Measurements from ENCODE around the gene EYA2.

The EYA2 gene

DNA sequence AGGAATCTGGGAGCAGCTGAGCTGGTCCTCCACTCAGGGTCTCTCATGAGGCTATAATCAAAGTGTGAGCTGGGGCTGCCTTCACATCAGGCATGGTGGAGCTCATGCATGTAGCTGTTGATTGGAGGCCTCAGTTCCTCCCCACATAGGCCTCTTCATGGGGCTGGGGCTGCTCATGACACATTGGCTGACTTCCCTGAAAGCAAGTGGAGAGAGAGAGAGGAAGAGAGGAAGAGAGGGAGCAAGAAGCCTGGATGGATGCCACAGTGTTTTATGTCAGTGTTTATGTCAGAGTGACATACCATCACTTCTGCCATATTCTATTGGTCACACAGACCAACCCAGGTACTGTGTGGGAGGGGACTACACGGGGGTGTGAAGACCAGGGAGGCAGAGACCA, 43.8 kb downstream of the EYA2 start:
- H3K4me3 ChIP-seq (ENCODE audit: low read length in 2 of 2), result no peak overlapping the region
- H3K9ac ChIP-seq (ENCODE audit: low read depth in 1 of 2, low read length in 2 of 2), result no peak overlapping the region
- H3K9me3 ChIP-seq (ENCODE audit: control insufficient read depth in 2 of 2, low read length in 2 of 2), result no peaks in the 10 kb centered on the region
- H3K4me1 ChIP-seq (ENCODE audit: control insufficient read depth in 2 of 2, insufficient read depth in 2 of 2, low read length in 2 of 2), result no peaks in the 10 kb centered on the region
- H3K27ac ChIP-seq (ENCODE audit: low read depth in 2 of 2, low read length in 2 of 2), result no peak overlapping the region
- H3K27me3 ChIP-seq (ENCODE audit: control insufficient read depth in 2 of 2, insufficient read depth in 2 of 2, low read length in 2 of 2), result no peaks in the 10 kb centered on the region
- no peaks in the 10 kb centered on the region for H3K36me3 ChIP-seq (ENCODE audit: control insufficient read depth in 2 of 2, insufficient read depth in 2 of 2, low read length in 2 of 2)

DNA sequence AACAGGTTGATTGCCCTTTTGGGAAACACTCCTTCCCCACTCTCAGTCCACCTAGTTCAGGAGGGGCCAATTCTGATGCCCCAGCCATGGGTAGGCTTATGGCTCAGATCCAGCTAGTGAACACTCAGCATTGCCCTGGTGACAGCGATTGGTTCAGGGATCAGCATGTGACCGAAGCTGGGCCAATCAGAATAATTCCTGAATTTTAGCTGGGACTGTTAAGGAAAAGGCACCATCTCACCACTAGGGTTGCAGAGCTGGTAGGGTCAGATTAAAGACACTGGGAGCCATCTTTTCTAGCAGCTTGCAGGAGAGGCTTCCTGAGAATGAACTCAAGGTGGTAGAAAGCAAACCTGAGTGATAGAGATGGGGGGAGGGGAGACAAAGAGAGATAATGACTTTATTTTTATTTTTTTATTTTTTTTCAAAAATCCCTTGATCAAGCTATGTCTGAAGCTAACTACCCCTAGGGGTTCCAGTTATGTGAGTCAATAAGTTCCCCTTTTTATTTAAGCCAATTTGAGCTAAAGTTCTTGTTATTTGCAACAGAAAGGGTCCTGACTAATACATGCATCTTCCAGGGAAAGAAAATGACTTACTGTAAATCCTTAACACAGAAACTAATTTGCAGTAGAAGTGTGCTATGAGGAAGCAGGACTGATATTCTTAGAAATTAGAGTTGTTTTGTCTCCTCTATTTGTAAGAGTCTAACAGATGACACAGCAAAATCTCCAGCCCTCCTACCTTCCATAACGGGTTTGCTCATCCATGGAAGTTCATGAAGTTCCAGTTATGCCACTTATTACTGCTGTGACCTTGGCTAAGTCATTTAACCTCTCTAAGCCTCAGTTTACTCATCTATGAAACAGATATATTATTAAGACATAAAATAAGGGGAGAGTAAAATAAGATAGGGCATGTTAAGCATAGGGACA, 44.7 kb downstream of the EYA2 start:
- no peaks in the 10 kb centered on the region for H3K9me3 ChIP-seq (ENCODE audit: control insufficient read depth in 2 of 2, low read length in 2 of 2)
- no peaks in the 10 kb centered on the region for H3K27me3 ChIP-seq (ENCODE audit: control insufficient read depth in 2 of 2, insufficient read depth in 2 of 2, low read length in 2 of 2)
- no peak overlapping the region for H3K4me3 ChIP-seq (ENCODE audit: low read length in 2 of 2)
- H3K36me3 ChIP-seq (ENCODE audit: control insufficient read depth in 2 of 2, insufficient read depth in 2 of 2, low read length in 2 of 2), result no peaks in the 10 kb centered on the region
- H3K4me1 ChIP-seq (ENCODE audit: control insufficient read depth in 2 of 2, insufficient read depth in 2 of 2, low read length in 2 of 2), result no peaks in the 10 kb centered on the region
- H3K27ac ChIP-seq (ENCODE audit: low read depth in 2 of 2, low read length in 2 of 2), result no peak overlapping the region
- no peak overlapping the region for H3K9ac ChIP-seq (ENCODE audit: low read depth in 1 of 2, low read length in 2 of 2)

DNA sequence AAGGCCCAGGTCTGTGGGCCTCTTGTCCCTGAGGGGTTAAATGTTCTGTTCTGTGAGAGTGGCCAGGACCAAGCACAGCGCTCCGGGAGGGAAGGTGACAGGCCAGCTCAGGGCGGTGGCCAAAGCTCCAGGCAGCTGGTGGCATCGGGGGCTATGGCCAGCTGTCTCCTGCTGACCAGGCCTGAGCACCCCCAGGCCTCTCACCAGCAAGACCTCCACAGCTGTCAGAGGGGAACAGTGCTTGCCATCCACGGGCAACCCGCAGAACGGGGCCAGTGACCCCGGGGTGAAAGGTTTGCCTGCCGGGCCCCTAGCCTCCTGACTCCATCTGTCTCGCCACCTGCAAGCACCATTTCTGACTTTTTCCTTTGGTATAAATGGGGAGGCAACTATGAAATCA, 46.0 kb downstream of the EYA2 start:
- Histone ChIP-seq H3K36me3 (ENCODE audit: control insufficient read depth in 2 of 2, insufficient read depth in 2 of 2, low read length in 2 of 2) (no peaks in the 10 kb centered on the region), H3K9me3 (ENCODE audit: control insufficient read depth in 2 of 2, low read length in 2 of 2) (no peaks in the 10 kb centered on the region), H3K27ac (ENCODE audit: low read depth in 2 of 2, low read length in 2 of 2) (no peak overlapping the region), H3K4me1 (ENCODE audit: control insufficient read depth in 2 of 2, insufficient read depth in 2 of 2, low read length in 2 of 2) (no peaks in the 10 kb centered on the region), H3K9ac (ENCODE audit: low read depth in 1 of 2, low read length in 2 of 2) (no peak overlapping the region), H3K27me3 (ENCODE audit: control insufficient read depth in 2 of 2, insufficient read depth in 2 of 2, low read length in 2 of 2) (no peaks in the 10 kb centered on the region), H3K4me3 (ENCODE audit: low read length in 2 of 2) (no peak overlapping the region)

DNA sequence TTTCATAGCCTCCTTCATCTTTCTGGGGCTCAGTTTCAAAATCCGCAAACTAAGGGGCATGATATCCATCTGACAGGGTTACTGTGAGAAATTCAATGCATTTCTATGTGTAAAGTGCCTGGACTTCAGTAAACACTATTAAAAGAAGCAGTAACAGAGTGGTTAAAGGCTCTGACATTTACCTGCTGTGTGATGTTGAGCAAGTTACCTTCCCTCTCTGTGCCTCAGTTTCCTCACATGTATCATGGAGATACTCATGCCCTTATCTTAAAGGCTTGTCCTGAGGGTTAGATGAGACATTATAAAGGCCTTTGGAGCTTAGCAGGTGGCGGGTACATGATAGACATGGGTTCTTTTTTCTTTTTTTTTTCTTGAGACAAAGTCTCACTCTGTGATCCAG, 46.8 kb downstream of the EYA2 start:
- Histone ChIP-seq H3K36me3 (ENCODE audit: control insufficient read depth in 2 of 2, insufficient read depth in 2 of 2, low read length in 2 of 2) (no peaks in the 10 kb centered on the region), H3K4me1 (ENCODE audit: control insufficient read depth in 2 of 2, insufficient read depth in 2 of 2, low read length in 2 of 2) (no peaks in the 10 kb centered on the region), H3K9me3 (ENCODE audit: control insufficient read depth in 2 of 2, low read length in 2 of 2) (no peaks in the 10 kb centered on the region), H3K27ac (ENCODE audit: low read depth in 2 of 2, low read length in 2 of 2) (no peak overlapping the region), H3K4me3 (ENCODE audit: low read length in 2 of 2) (no peak overlapping the region), H3K27me3 (ENCODE audit: control insufficient read depth in 2 of 2, insufficient read depth in 2 of 2, low read length in 2 of 2) (no peaks in the 10 kb centered on the region), H3K9ac (ENCODE audit: low read depth in 1 of 2, low read length in 2 of 2) (no peak overlapping the region)

DNA sequence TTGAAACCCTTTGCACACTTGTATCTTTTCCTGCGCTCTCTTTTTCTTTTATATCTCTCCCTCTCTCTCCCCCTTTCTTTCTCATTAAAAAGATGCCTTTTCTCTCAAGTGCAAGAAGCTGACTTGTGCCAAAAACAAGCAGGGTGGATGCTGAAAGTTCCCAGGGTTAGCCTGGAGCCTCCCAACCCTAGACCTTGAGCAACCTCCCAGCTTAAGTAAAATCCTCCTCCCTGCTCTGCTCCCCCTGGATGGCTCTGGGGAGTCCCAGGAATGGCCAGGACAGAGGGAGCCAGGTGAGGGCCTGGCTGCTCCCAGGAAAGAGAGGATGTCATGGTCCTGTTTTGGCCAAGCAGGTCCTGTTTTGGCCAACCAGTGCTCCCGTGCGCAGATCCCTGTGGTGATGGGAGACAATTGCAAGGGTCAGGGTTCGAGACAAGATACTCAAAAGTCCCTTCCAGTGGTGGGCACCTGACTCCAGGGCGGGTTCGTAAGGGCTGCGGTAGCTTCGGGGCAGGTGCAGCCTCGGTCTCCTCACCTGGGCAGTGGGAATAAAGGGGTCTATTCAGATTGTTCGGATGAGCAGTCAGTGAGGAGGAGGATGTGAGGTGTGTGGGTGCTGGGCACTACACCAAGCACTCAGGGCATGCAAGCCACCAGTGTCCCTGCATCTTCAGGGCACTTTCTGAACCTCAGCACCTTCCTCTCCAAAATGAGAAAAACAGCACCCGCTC, 49.4 kb downstream of the EYA2 start:
- H3K9ac ChIP-seq (ENCODE audit: low read depth in 1 of 2, low read length in 2 of 2), result no peak overlapping the region
- no peaks in the 10 kb centered on the region for H3K9me3 ChIP-seq (ENCODE audit: control insufficient read depth in 2 of 2, low read length in 2 of 2)
- no peak overlapping the region for H3K4me3 ChIP-seq (ENCODE audit: low read length in 2 of 2)
- no peak overlapping the region for H3K27ac ChIP-seq (ENCODE audit: low read depth in 2 of 2, low read length in 2 of 2)
- H3K36me3 ChIP-seq (ENCODE audit: control insufficient read depth in 2 of 2, insufficient read depth in 2 of 2, low read length in 2 of 2), result no peaks in the 10 kb centered on the region
- H3K27me3 ChIP-seq (ENCODE audit: control insufficient read depth in 2 of 2, insufficient read depth in 2 of 2, low read length in 2 of 2), result no peaks in the 10 kb centered on the region
- no peaks in the 10 kb centered on the region for H3K4me1 ChIP-seq (ENCODE audit: control insufficient read depth in 2 of 2, insufficient read depth in 2 of 2, low read length in 2 of 2)

DNA sequence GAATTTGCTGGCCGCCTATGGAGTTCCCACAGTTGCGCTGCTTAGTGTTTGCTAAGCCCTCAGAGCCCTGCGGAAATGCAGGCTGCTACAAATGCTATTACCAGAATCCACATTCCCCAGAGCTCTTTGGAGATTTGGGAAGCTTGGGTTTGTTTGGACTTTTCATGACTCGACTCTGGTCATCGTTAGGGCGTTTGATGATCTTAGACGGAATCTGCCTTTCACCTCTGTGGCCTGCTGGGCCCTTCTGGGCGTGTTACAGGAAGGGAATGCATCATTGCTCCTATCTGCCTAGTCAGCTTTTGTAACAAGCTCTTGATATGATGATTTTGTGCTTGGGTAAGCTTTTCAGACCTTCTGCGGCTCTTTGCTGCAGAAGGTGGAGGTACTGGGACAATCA, 50.8 kb downstream of the EYA2 start:
- H3K27ac ChIP-seq (ENCODE audit: low read depth in 2 of 2, low read length in 2 of 2), result no peak overlapping the region

DNA sequence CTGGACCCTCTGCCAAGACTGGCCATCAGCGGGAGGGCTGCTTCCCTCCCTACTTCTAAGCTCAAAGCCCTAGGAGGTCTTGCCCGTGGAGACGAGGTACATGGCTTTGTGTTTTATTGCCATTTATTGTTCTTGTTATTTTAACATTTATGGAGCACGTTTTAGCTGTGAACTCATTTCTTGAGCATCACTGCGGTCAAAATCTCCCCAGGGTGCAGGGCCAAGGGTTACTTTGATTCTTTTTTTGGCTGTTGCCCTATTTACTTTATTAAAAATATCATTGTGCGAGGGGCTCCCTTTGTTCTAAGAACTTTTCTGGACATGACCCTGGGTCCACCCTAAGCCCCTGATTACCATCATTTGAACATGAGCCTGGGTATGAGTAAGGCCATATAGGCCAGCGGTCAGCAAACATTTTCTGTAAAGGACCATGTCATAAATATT, 51.6 kb downstream of the EYA2 start:
- Histone ChIP-seq H3K36me3 (ENCODE audit: control insufficient read depth in 2 of 2, insufficient read depth in 2 of 2, low read length in 2 of 2) (no peaks in the 10 kb centered on the region), H3K27ac (ENCODE audit: low read depth in 2 of 2, low read length in 2 of 2) (no peak overlapping the region), H3K9me3 (ENCODE audit: control insufficient read depth in 2 of 2, low read length in 2 of 2) (no peaks in the 10 kb centered on the region), H3K9ac (ENCODE audit: low read depth in 1 of 2, low read length in 2 of 2) (no peak overlapping the region), H3K27me3 (ENCODE audit: control insufficient read depth in 2 of 2, insufficient read depth in 2 of 2, low read length in 2 of 2) (no peaks in the 10 kb centered on the region), H3K4me1 (ENCODE audit: control insufficient read depth in 2 of 2, insufficient read depth in 2 of 2, low read length in 2 of 2) (no peaks in the 10 kb centered on the region), H3K4me3 (ENCODE audit: low read length in 2 of 2) (no peak overlapping the region)

More for the DNA sequence above, 50.8 kb downstream of the EYA2 start:
- H3K4me3 ChIP-seq (ENCODE audit: low read length in 2 of 2), result no peak overlapping the region
- H3K36me3 ChIP-seq (ENCODE audit: control insufficient read depth in 2 of 2, insufficient read depth in 2 of 2, low read length in 2 of 2), result no peaks in the 10 kb centered on the region
- no peak overlapping the region for H3K9ac ChIP-seq (ENCODE audit: low read depth in 1 of 2, low read length in 2 of 2)
- no peaks in the 10 kb centered on the region for H3K9me3 ChIP-seq (ENCODE audit: control insufficient read depth in 2 of 2, low read length in 2 of 2)
- no peaks in the 10 kb centered on the region for H3K27me3 ChIP-seq (ENCODE audit: control insufficient read depth in 2 of 2, insufficient read depth in 2 of 2, low read length in 2 of 2)
- H3K4me1 ChIP-seq (ENCODE audit: control insufficient read depth in 2 of 2, insufficient read depth in 2 of 2, low read length in 2 of 2), result no peaks in the 10 kb centered on the region

DNA sequence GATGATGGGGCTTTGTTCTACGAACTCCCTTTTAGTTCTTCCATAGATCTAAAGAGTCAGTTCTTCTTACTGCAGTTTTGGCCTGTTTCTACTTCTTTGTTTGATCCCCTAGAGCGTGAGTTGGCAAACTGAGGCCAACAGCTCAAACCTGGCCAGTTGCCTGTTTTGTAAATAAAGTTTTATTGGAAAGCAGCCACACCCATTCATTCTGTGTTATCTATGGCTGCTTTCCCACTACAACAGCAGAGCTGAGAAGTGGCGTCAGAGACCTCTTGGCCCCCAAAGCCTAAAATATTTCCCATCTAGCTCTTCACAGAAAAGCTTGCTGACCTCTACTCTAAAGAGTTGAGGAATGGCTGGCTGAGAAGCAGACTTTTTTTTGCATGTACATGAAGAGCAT, 52.2 kb downstream of the EYA2 start:
- no peaks in the 10 kb centered on the region for H3K9me3 ChIP-seq (ENCODE audit: control insufficient read depth in 2 of 2, low read length in 2 of 2)
- no peaks in the 10 kb centered on the region for H3K27me3 ChIP-seq (ENCODE audit: control insufficient read depth in 2 of 2, insufficient read depth in 2 of 2, low read length in 2 of 2)
- H3K9ac ChIP-seq (ENCODE audit: low read depth in 1 of 2, low read length in 2 of 2), result no peak overlapping the region
- H3K4me1 ChIP-seq (ENCODE audit: control insufficient read depth in 2 of 2, insufficient read depth in 2 of 2, low read length in 2 of 2), result no peaks in the 10 kb centered on the region
- no peak overlapping the region for H3K4me3 ChIP-seq (ENCODE audit: low read length in 2 of 2)
- no peak overlapping the region for H3K27ac ChIP-seq (ENCODE audit: low read depth in 2 of 2, low read length in 2 of 2)
- no peaks in the 10 kb centered on the region for H3K36me3 ChIP-seq (ENCODE audit: control insufficient read depth in 2 of 2, insufficient read depth in 2 of 2, low read length in 2 of 2)

DNA sequence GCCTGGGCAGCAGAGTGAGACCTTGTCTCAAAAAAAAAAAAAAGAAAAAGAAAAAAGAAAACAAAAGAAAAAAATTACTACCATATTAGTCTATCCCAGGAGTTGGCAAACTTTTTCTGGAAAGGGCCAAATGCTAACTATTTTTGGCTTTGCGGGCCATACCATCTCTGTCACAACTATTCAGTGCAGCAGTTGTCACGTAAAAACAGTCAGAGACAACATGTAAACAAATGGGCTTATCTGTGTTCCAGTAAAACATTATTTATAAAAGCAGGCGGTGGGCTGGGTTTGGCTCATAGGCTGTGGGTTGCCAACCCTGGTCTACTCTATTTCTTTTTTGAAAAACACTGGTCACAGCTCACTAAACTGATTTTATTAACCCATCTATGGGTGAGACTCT, 53.4 kb downstream of the EYA2 start:
- Histone ChIP-seq H3K4me3 (ENCODE audit: low read length in 2 of 2) (no peak overlapping the region), H3K9me3 (ENCODE audit: control insufficient read depth in 2 of 2, low read length in 2 of 2) (no peaks in the 10 kb centered on the region), H3K27me3 (ENCODE audit: control insufficient read depth in 2 of 2, insufficient read depth in 2 of 2, low read length in 2 of 2) (no peaks in the 10 kb centered on the region), H3K36me3 (ENCODE audit: control insufficient read depth in 2 of 2, insufficient read depth in 2 of 2, low read length in 2 of 2) (no peaks in the 10 kb centered on the region), H3K4me1 (ENCODE audit: control insufficient read depth in 2 of 2, insufficient read depth in 2 of 2, low read length in 2 of 2) (no peaks in the 10 kb centered on the region), H3K9ac (ENCODE audit: low read depth in 1 of 2, low read length in 2 of 2) (no peak overlapping the region), H3K27ac (ENCODE audit: low read depth in 2 of 2, low read length in 2 of 2) (no peak overlapping the region)

DNA sequence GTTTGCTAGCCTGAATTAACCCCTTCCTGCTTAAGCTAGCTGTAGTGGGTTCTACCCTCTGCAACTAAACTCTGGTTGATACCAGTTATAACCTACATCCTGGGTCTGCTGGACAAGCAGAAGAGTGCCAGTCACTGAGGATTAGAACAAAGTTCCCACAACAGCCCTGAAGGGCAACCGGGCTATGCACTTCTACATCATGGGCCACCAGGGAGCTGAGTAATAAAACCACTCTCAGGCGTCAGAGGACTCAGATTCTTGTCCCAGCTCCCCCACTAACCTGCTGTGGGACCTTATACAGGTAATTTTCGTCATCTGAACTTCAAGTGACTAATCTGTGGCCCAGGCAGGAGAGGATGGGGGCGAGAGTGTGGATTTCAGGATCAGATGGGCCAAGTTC, 56.8 kb downstream of the EYA2 start:
- Histone ChIP-seq H3K27ac (ENCODE audit: low read depth in 2 of 2, low read length in 2 of 2) (no peak overlapping the region), H3K9ac (ENCODE audit: low read depth in 1 of 2, low read length in 2 of 2) (no peak overlapping the region), H3K27me3 (ENCODE audit: control insufficient read depth in 2 of 2, insufficient read depth in 2 of 2, low read length in 2 of 2) (no peaks in the 10 kb centered on the region), H3K4me1 (ENCODE audit: control insufficient read depth in 2 of 2, insufficient read depth in 2 of 2, low read length in 2 of 2) (no peaks in the 10 kb centered on the region), H3K4me3 (ENCODE audit: low read length in 2 of 2) (no peak overlapping the region), H3K36me3 (ENCODE audit: control insufficient read depth in 2 of 2, insufficient read depth in 2 of 2, low read length in 2 of 2) (no peaks in the 10 kb centered on the region), H3K9me3 (ENCODE audit: control insufficient read depth in 2 of 2, low read length in 2 of 2) (peaks cover 1 to 2% of the 10 kb centered on the region in 2 donors)

Data from mucosa of rectum (tissue), 2 donors.